GM18868 (cell line): ENCODE results near the gene SH3PXD2A.

Experiments used
- ATAC-seq: cut with Tn5 transposase; IDR thresholded peaks from one replicate; pipeline ENCODE4 v1.9.1; 2021; ENCODE audit warnings: mild to moderate bottlenecking, moderate library complexity; ENCODE audit not compliant: unreplicated experiment

Gene SH3PXD2A

DNA sequence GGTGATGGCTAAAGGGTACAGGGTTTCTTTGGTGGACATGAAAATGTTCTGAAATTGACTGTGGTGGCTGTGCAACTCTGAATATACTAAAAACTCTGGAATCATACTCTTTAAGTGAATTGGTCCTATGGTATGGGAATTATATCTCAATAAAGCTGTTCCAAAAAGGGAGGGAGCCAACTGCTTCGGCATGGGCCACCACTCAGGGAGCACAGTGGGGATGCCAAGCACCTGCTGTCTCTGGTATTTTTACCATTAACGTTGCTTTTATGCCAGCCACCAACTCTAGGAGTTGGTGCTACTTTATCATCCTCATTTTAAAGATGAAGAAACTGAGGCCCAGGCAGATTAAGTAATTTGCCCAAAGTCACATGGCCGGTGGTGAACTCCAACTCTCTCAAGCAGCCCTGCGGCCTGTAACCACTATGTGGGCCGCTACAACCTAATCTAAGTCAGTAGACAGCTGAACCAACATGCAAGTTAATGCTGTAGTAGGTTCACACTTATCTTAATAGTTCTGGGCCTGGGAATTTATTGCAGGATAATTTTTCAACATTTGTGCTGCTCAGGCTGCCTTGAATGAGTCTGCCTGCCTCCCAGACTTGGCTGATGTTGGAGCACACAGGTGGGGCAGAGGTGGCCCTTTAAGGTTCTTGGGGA lies 20.8 kb downstream of the SH3PXD2A start:
- ATAC-seq = no peak

DNA sequence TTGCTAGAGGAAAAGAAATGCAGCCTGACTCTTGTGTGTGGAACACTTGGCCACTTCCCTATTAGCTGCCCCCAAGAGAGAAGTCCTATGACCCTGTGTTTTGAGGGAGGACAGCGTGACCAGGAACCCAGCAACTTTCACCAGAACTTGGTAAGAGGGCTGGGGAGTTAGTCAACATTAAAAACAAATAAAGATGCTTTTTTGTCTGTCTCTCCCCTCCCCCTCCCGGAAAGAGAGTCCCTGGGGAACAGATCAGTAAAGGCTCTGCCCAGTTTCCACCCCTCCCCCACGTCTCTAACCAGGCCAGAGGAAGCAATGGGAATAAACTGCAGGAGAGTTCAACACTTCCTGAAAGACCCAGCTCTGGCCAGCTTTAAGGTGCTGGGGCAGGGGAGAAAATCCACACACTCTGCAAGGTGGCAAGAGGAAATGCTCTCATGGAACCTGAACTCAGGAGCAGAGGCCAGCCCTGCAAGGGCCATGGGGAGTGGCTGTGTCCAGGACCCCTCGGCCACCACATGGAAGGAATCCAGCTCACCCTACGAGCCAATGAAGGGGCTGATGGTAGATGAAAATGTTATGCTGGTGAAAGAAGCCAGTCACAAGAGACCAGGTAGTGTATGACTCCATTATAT lies 21.5 kb downstream of the SH3PXD2A start:
- no peak for ATAC-seq

DNA sequence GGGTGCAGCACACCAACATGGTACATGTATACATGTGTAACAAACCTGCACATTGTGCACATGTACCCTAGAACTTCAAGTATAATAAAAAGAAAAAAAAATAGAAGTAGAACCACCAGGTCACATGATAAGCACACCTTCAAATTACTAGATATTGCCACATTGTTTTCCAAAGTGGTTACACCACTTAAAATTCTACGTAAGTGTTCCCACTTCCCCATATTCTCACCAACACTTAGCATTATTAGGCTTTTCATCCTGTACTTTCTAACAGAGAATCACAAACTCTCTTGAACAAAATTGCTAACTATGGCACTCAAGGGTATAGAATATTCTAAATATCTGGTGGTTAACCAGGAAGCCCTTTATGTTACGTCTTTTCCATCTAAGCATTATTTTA lies 22.6 kb downstream of the SH3PXD2A start:
- ATAC-seq = no peak

DNA sequence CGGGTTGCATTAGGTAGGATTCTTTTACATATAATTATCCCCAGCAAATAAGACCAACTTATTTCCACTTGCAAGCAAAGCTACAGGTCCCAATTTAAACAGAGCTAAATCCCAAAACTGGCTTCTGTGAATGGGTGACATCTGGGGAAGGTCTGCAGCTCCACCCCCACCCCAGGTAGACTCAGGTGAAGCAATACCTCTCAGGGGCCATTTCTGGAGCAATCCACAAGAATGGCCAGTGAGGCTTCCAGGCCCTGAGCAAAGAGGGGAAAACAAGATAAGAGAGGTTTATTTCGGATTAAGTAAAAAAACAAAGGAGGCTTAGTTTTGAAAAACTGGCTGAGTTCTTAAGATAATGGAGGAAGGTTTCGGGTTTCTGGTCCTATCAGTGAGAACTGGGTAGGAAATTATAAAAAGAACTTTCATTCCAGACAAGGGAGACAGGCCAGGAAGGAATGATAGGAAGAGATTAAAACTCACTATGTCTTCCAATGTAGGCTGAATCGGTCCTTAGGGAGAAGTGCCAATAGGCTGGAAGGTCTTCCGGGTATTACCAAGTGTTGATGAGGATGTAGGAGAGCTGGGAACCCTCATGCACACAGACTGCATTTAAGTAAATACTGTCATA lies 25.4 kb downstream of the SH3PXD2A start:
- no peak for ATAC-seq

DNA sequence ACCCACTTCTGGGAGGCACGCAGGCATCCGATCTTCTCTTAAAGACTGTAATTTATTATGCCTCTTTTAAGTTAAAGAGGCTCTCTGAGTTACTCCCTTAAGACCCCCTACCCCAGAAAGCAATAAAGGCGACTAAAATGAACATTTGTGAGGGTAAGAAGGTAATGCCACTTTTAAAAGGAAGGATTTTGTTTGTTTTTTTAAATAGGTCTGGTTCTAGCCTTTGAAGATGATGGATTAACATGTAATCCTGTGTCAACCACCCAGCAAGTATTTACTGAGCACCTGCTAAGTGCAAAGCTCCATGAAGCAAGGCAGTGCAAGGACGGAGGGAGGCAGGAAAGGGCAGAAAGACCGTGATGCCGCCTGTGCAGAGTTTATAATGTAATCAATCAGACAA lies 26.1 kb downstream of the SH3PXD2A start:
- no peak for ATAC-seq

DNA sequence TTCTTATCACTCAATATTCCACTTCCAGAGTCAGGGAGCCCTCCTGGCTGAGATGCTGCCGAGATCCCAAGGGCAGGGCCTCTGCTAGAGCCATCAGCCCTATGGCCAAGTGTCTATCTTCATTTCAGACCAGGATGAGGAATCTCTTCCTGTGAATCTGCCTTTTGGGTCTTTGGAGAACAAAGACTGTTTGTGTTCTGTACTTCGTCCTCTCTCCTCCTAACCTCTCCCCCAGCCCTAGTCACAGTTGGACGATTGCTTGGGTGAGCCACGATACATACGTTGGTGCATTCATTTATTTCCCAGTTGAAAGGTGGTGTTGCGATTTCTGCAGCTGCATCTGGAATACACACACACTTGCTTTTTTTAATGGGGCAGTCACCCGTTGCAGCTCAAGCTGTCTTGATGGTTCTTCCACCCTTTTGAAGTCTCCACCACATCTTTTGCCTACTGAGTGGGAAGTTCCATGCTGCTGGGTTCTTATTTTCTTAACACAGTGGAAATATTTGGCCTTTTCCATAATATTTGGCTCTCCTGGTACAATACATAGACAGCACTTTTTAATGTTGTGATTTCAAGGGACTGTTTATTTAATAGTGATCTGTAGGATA lies 26.7 kb downstream of the SH3PXD2A start:
- no peak for ATAC-seq

DNA sequence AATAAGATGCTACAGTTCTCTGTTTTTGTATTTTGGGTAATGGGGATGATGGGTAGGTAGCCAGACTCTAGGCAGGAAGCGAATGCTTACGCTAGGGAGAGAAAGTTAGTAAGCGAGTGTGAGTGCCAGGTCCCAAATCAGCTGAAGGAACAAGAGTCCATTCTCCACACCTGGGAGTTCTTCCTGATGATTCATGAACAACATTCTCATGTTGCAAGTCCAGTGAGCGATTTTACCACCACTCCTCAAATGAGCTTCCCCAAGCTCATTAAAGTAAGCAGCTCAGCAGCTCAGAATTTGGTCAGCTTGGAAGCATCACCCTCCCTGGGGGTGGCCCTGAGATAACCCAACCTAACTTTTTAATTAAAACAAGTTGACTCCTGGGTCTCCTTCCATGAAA lies 27.3 kb downstream of the SH3PXD2A start:
- no peak for ATAC-seq

DNA sequence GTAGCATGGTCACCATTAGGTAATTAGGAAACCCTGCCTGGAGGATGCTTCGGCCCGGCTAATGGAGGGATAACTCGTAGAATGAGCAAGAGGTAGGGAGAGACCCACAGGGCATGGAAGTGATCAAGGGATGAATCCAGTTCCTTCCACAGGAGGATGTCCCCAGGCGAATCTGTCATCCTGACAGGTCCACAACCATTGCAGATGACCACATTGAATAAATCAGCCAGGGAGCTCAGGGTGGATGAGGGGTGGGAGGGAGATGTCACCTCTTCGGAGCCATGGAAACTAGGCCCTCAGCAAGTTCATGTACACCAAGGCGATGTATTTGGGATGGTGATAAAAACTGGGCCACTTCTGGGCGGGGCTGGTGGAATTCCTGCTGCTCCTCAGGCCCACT lies 28.5 kb downstream of the SH3PXD2A start:
- no peak for ATAC-seq

DNA sequence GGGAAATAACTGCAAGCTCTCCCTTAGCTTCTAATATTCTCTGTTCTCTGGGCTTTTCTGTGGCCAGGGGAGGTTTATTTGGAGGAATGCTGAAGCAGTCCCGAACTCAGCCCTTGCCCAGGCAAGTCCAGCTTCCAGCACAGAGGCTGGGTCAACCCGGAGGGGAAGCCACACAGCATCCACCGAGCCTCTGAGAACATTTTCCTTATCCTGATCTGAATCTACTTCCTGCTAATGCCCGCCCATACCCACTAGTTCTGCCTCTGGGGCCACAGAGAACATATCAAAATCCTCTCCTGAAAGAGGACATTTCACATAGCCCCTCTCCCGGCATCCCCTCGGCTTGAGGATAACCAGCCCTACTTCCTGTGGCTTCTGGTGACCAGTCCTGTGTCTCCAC lies 31.1 kb downstream of the SH3PXD2A start:
- ATAC-seq = no peak

DNA sequence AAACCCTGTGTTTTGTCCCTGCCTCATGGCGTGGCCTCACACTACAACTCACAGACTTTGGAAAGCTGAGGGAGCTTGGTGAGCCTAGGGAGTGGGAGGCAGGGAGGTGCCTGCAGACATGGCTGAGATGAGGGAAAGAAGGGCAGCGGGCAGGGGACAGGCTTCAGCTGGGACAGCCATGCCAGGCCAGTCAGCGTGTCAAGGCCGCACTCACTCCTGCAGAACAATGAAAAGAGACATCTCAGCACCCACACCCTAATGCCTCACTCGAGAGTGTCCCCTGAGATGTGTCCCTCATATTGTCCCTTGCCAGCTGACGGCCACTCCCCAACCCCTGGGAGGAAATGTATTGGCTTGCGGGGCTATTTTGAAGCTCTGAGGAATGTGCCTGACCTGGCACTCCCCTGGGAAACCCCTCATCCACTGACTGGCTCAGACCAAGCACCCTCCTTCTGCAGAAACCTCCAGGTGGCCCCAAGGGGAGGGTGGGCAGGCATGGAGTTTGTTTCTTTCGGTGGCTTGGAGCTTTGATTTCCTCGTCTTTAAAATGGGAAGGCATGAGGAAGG lies 31.6 kb downstream of the SH3PXD2A start:
- no peak for ATAC-seq

DNA sequence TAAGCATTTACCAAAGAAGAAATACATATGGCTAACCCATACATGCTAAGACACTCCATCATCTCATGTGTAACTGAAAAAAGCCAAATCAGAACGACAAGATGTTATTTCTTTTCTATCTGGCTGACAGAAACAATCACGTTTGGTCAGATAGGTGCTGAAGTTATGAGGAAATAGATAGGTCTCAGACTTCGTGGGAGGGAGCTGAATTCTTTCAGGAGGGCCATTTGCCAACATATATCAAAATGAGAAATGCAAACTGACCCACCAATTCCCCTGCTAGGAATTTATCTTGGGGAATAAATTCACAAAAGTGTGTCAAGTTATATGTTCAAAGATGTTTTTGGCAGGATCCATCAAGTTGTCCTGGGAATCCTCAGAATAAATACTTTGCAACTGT lies 32.6 kb downstream of the SH3PXD2A start:
- ATAC-seq = no peak

DNA sequence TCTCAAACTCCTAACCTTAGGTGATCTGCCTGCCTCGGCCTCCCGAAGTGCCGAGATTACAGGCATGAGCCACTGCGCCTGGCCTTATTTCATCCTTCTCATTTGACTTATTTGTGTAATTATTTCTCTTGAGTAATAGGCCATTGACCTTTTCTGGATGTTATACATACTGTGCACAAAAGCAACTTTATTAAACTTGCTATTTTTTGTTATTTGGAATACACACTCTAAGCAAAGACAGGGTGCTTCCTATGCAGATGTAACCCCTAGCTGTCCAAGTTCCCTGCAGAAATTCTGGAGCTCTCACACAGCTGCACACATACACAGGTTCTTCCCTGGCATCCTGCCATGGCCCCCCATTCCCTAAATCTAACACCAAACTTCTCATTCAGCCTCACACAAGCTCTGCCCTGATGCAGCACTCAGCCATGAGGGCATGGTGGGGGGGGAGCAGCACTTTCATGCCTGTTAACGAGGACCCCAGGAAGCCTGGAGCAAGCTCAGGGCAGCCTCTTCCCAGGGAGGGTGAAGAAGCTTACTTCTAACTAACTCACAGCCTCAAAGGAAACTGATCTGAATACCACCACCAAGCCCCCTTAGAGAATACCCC lies 33.2 kb downstream of the SH3PXD2A start:
- no peak for ATAC-seq

DNA sequence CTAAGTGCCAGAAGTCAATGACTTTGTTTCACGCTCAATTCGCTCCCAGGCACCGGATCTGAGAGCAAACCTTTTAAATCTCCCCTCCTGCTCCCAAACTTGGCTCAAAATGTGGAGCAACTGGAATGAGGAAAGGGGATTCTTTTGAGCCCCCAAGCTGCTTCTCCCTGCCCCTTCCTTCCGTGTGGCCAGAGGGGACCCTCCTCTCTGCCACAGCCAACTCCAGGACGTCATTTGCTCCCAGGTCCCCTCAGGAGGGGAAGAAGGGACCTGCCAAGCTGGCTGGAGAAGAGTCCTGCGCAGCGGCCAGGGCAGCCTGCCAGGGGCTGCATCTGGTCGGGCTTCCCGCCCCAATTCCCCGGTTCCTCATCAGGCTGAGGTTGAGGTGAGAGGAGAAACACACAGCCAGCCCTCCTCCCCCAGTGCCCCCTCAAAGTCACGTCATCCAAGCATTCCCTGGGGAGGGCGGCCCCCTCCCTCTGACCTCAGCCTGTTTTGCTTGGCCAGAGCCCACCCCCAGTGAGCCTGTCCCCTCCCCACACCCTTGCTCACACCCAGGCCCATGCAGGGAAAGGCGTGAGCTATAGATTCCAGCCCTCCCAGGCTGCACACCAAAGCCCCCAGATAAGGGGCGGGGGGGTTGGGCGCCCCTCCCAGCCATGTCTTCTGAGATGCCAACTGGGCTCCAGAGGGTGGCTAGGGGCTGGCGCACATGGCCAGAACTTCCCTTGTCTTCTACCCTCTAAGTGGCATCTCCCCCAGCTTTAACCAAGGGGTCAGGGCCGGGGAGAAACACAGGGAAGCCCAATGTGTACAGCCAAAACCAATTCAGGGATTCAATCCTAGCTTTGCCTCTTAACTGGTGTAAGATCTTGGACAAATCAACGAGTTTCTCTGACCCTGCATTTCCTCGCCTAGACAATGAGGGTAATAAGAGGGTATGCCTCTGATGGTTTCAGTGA lies 35.0 kb downstream of the SH3PXD2A start:
- ATAC-seq = no peak

DNA sequence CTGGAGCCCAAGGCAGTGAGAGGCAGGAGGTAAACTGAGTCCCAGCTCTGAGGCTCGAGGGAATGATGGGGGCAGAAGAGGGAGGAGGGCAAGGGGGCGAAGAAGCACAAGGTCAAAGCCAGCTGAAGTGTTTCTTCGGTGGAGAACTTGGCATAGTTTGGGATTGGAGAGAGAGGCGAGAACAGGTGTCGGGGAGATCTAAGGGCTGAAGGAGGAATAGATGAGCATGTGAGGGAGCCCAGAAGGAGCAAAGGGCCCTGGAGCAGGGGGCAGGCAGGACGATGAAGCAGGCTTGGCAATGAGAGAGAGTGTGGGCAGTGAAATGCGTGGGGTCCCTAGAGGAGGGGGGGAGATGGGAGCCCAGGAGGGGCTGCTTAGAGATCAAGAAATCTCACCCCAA lies 35.9 kb downstream of the SH3PXD2A start:
- ATAC-seq = no peak

DNA sequence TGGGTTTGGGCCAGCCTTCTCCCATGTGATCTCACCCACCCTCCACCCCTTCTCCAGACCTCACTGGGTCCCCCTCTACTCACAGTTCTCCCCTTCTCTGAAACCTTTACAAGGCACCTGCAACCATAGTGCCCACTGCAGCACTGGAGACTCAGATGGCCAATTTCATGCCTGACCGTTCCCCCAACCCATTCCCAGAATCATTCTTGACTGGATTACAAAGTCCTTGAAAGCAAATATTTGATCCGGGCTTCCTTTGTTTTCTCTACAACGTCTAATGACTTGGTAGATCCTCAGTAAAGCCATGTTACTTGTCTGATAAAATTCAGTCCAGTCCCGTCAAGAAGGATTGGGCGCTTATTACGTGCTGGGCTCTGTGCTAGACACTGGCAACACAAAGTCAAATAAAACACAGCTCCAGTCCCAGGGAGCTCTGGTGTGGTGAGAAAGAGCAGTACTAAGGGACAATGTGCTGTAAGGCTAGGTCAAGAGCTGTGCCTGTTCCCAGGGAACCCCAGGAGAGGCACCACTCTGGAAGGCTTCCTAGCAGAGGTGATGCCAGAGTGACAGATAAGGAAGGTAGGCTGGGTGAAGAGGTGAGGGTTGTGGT lies 36.5 kb downstream of the SH3PXD2A start:
- ATAC-seq = no peak

DNA sequence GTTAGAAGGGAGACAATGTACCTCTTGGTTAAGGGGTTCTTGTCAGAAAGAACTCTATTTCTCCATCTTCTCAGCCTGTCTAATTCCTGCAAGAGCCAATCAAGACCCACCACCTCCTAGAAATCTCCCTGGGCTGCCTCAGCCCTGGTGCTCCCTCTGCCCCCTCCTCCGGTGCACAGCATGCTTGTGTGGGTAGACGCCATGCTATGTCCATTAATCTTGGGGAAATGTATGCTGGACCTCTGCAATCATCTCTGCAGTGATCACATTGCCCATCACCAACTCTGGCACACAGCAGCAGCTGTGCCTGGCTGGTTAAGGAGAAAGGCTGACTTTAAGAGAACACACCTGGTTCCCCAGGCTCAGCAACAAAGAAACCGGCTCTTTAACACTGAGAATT lies 37.3 kb downstream of the SH3PXD2A start:
- ATAC-seq = no peak

DNA sequence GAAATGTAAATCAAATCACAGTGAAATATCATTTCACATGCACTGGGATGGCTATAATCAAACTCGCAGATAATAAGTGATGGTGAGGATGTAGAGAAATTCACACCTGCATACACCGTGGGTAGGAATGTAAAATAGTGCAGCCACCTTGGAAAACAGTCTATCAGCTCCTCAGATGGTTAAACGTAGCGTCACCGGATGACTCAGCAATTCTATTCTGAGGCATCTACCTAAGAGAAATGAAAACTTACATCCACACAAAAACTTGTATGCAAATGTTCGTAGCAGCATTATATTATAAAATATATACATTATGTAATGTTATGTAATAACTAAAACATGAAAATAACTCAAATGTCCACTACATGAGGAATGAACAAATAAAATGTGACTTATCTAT lies 38.9 kb downstream of the SH3PXD2A start:
- ATAC-seq = no peak

DNA sequence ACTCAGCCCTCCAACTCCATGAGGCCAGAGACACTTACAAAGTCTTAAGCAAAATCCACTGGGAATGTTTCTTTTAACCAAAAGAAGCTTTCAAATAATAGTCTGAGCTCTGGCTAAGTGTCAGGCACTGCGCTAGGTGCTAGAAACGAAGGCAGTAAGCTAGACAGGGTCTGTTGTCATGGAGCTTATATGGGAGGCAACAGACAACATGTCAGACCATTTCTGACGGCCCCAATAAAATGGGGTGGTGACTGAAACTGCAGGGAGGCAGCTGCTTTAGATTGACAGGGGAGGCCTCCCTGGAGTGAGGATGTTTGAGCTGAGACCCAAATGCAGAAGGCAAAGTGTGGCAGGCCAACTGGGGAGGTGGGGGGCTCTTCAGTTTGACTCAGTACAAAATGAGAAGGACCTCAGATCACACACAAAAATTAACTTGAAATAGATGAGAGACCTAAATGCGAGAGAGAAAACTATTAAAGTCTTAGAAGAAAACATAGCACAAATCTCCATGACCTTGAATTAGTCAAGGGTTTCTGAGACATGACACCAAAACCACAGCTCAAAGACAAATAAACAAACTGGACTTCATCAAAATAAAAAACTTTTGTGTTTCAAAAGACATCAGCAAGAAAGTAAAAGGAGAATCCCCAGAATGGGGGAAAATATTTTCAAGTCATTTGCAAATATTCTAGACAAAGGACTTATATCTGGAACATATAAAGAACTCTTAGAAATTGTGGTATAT lies 40.6 kb downstream of the SH3PXD2A start:
- ATAC-seq = no peak

DNA sequence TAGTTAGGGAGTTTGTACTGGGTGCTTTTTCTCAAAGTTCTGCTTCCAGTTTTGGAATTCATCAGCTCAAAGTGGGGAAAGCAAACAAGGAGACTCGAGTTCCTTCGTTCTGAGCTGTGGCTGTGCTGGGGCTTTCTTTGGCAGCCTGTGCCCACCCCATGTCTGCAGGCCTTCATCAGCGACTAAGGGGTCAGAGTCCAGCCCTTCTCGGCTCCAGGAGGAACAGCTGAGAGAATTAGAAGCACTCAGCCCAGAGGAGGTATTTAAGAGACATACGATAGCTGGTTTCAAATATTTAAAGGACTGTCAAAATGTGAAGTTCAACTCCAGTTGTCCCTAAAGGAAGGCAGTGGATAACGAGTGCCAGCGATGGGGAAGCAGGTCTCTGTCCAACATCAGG lies 41.3 kb downstream of the SH3PXD2A start:
- ATAC-seq = no peak
